Measurements from ENCODE around the gene ZNF563. TPM values are rescaled to one million over a fixed set of nuclear protein-coding genes. Genes with fewer than 3 reads are reported as not detected.

ZNF563 gene
- 1 to 10 TPM; 2.7 to 3.0 TPM for total RNA-seq

DNA sequence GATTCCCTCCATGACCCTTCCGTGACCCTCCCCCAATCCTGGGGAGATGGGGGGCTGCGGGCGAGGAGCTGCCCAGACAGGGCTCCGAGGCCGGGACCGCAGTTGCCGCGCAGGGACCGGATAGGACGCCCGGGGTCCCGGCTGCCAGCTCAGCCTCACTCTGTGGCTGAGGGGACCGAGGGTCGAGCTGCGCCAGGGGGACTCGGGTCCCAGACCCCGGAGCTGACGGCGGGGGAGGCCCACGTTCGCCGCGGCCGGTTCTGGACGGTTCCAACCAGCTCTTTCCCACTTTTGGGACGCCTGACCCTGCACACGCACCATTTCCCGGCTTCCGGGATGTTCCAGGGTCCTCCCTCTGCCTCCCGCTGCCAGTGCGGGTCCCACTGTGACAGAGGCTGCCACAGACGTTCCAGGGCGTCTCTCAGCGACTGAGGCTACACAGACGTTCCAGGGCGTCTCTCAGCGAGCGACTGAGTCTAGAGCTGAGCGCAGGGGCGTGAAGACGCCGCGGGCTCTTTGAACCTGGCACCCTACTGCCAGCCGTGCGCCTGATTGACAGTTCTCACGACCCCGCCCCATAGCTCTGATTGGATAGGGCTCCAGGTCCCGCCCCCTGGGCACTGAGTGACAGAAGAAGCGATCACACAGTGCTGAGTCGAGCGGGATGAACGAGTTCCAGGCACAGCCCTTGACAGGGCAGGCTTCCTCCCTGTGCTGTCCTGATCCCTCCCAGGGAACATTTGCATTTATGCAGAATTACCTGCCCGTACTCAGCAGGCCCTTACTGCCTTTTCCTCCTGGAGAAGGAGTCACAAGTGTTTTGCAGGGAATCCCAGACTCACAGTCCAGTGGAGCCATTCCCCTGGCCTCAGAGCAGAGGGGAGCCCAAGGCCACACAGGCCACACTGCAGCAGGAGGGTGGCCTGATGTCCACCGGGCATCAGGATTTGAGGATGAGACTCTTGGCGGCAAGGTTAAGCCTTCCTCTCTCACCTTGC, at the start of gene ZNF563:
Gene ZNF563 (minus strand): TSS at position 472 of the 998 bp plus-strand sequence. CDS start 151 bp downstream, at position 321.
- Histone ChIP-seq H3K4me3 (peak within 1 kb of the TSS; percentile 95), H3K9me3 (no peaks in the 10 kb centered on the region), H3K4me1 (peaks cover 4% of the 10 kb centered on the region), H3K27ac (peak within 1 kb of the TSS; percentile 93), H3K36me3 (no peaks in the 10 kb centered on the region), H3K27me3 (no peaks in the 10 kb centered on the region), H3K9ac (ENCODE audit: low read depth in 2 of 2, low read length in 2 of 2) (peak within 1 kb of the TSS; percentile 89 to 98)
- intact Hi-C loops (cut with DNase I), result no loop called here
- DNase-seq, result peak; percentile 100
- TF ChIP-seq, protein P1, sequence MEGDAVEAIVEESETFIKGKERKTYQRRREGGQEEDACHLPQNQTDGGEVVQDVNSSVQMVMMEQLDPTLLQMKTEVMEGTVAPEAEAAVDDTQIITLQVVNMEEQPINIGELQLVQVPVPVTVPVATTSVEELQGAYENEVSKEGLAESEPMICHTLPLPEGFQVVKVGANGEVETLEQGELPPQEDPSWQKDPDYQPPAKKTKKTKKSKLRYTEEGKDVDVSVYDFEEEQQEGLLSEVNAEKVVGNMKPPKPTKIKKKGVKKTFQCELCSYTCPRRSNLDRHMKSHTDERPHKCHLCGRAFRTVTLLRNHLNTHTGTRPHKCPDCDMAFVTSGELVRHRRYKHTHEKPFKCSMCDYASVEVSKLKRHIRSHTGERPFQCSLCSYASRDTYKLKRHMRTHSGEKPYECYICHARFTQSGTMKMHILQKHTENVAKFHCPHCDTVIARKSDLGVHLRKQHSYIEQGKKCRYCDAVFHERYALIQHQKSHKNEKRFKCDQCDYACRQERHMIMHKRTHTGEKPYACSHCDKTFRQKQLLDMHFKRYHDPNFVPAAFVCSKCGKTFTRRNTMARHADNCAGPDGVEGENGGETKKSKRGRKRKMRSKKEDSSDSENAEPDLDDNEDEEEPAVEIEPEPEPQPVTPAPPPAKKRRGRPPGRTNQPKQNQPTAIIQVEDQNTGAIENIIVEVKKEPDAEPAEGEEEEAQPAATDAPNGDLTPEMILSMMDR (IDR thresholded peaks at IDR 0.05), result no peak

DNA sequence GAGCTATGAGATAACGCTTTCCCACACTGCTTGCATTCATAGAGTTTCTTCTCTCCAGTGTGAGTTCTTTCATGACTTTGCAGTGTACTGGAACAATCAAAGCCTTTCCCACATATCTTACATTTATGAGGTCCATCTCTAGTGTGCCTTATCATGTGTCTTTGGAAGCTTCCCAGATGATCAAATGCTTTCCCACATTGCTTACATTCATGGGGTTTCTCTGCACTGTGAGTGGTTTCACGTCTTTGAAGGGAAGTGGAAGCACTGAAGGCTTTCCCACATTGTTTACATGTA, 47.0 kb upstream of the ZNF563 start:
- no peak for DNase-seq
- Histone ChIP-seq H3K9ac (ENCODE audit: low read depth in 2 of 2, low read length in 2 of 2) (no peak overlapping the region), H3K4me3 (no peak overlapping the region), H3K27ac (no peak overlapping the region), H3K27me3 (no peaks in the 10 kb centered on the region), H3K4me1 (no peaks in the 10 kb centered on the region), H3K9me3 (peaks cover 7% of the 10 kb centered on the region), H3K36me3 (no peaks in the 10 kb centered on the region)
- intact Hi-C loops (cut with DNase I), result no loop called here
- TF ChIP-seq, protein P1 (IDR thresholded peaks at IDR 0.05), result no peak

DNA sequence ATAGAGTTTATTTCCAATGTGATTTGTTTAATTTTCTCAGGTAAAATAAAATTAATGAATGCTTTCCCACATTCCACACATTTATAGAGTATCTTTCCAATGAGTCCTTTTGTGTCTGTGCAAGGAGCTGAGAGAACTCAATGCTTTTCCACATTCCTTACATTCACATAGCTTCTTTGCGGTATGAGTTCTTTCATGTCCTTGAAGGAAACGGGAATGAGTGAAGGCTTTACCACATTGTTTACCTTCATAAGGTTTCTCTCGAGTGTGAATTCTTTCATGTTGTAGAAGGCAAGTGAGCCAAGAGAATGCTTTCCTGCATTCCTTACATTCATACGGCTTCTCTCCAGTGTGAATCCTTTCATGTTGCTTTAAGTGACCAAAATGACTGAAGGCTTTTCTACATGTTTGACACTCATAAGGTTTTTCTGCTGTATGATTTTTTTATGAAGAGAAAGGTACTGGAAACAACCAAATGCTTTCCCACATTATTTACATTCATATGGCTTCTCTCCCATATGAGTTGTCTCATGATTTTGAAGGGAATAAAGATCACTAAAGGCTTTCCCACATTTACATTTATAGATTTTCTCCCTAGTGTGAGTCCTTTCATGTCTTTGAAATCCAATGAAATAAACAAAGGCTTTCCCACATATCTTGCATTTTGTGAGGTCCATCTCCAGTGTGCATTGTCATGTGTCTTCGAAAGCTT, 46.5 kb upstream of the ZNF563 start:
- Histone ChIP-seq H3K4me3 (no peak overlapping the region), H3K9me3 (peaks cover 7% of the 10 kb centered on the region), H3K36me3 (no peaks in the 10 kb centered on the region), H3K9ac (ENCODE audit: low read depth in 2 of 2, low read length in 2 of 2) (no peak overlapping the region), H3K27me3 (no peaks in the 10 kb centered on the region), H3K27ac (no peak overlapping the region), H3K4me1 (no peaks in the 10 kb centered on the region)
- intact Hi-C loops (cut with DNase I), result no loop called here
- DNase-seq, result no peak
- TF ChIP-seq, protein P1 (IDR thresholded peaks at IDR 0.05), result no peak

GRCh38 chr19:12374026-12374425, 40.6 kb upstream of the ZNF563 start:
- intact Hi-C loops (cut with DNase I), result no loop called here
- H3K4me1 ChIP-seq, result no peaks in the 10 kb centered on the region
- no peak overlapping the region for H3K27ac ChIP-seq
- no peaks in the 10 kb centered on the region for H3K9me3 ChIP-seq
- TF ChIP-seq, protein P1 (IDR thresholded peaks at IDR 0.05), result no peak
- no peaks in the 10 kb centered on the region for H3K27me3 ChIP-seq
- no peak for DNase-seq
- no peak overlapping the region for H3K4me3 ChIP-seq
- no peaks in the 10 kb centered on the region for H3K36me3 ChIP-seq
- H3K9ac ChIP-seq (ENCODE audit: low read depth in 2 of 2, low read length in 2 of 2), result no peak overlapping the region

DNA sequence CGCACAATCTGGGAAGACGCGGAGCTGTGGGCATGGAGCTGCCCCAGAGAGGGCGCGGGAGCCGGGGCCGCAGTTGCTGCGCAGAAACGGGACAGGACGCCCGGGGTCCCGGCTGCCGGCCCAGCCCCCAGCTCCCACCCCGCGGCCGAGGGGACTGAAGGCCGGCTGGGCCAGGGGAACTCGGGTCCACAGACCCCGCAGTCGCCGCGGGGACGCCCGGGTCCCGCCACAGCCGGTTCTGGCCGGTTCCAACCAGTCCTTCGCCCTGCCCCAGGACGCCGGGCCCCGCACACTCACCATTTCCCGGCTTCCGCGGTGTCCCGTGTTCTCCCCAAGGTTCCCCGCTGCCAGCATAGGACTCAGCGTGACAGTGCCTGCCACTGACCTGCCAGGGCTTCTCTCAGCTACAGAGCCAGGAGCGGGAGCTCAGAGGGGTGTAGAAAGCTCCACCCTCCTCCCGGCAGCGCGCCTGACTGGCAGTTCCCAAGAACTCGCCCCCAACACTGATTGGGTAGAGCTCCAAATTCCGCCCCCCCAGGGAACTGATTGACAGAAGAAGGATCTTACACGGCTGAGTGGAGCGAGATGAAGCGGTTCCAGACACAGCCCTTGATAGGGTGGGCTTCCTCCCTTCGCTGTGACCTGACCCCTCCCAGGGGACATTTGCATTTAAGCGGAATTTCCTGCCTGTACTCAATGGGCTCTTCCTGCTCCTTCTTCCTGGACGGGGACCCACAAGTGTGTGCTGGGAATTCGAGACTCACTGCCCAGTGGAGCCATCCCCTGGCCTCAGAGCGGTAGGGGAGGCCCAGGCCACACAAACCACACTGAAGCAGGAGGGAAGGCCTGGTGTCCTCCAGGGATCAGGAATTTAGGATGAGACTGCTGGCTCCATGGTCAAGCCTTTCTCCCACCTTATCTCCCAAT, 32.1 kb upstream of the ZNF563 start, which contains the start of gene ZNF442:
Gene ZNF442 (minus strand): TSS at position 448 of the 927 bp plus-strand sequence. CDS start 2,052 bp downstream, outside the sequence.
- Histone ChIP-seq H3K9me3 (no peaks in the 10 kb centered on the region), H3K27ac (peak within 1 kb of the TSS; percentile 48), H3K9ac (ENCODE audit: low read depth in 2 of 2, low read length in 2 of 2) (peak within 1 kb of the TSS; percentile 77 to 82), H3K4me3 (peak within 1 kb of the TSS; percentile 71), H3K4me1 (no peaks in the 10 kb centered on the region), H3K36me3 (no peaks in the 10 kb centered on the region), H3K27me3 (no peaks in the 10 kb centered on the region)
- DNase-seq, result peak; percentile 98
- intact Hi-C loops (cut with DNase I), result no loop called here
- TF ChIP-seq, protein P1 (IDR thresholded peaks at IDR 0.05), result peak; percentile 54
